H9 (cell line): ENCODE data around the gene SDF2L1. TPM values are rescaled to one million over a fixed set of nuclear protein-coding genes. Genes with fewer than 3 reads are reported as not detected.
A peak's percentile ranks its signal among the peaks of the same experiment; 100 is the strongest.

ENCODE experiments used
- DNase-seq: peaks from one replicate; pipeline ENCODE4 v3.0.0-alpha.2; 2017
- H2AFZ ChIP-seq: one replicate; pipeline ENCODE4 v1.6.1; 2013; ENCODE audit warnings: mild to moderate bottlenecking, low read length, control low read depth, moderate library complexity
- H2AK5ac ChIP-seq: 2 replicates; pipeline ENCODE4 v1.6.1; 2013; ENCODE audit warnings: low read length, control low read depth, mixed read lengths; ENCODE audit not compliant: insufficient read length
- H2BK120ac ChIP-seq: one replicate; pipeline ENCODE4 v1.6.1; 2013; ENCODE audit warnings: low read depth, mild to moderate bottlenecking, low read length, control low read depth, inconsistent platforms; ENCODE audit not compliant: poor library complexity, severe bottlenecking
- H2BK12ac ChIP-seq: 2 replicates; pipeline ENCODE4 v1.6.1; 2013; ENCODE audit warnings: low read length, control low read depth, mixed read lengths, low read depth; ENCODE audit not compliant: insufficient read length
- H2BK15ac ChIP-seq: 2 replicates; pipeline ENCODE4 v1.6.1; 2013; ENCODE audit warnings: low read depth, low read length, control low read depth
- H2BK20ac ChIP-seq: one replicate; pipeline ENCODE4 v1.6.1; 2013; ENCODE audit warnings: low read depth, mild to moderate bottlenecking, low read length, control low read depth, inconsistent platforms; ENCODE audit not compliant: poor library complexity, severe bottlenecking
- H2BK5ac ChIP-seq: 2 replicates; pipeline ENCODE4 v1.6.1; 2013; ENCODE audit warnings: low read length, control low read depth, mixed read lengths; ENCODE audit not compliant: insufficient read length
- H3K14ac ChIP-seq: 2 replicates; pipeline ENCODE4 v1.6.1; 2013; ENCODE audit warnings: low read length, control low read depth; ENCODE audit not compliant: insufficient read depth
- H3K18ac ChIP-seq: 2 replicates; pipeline ENCODE4 v1.6.1; 2013; ENCODE audit warnings: low read depth, mild to moderate bottlenecking, mixed read lengths, low read length, control low read depth; ENCODE audit not compliant: insufficient read length
- H3K23ac ChIP-seq: 2 replicates; pipeline ENCODE4 v1.6.1; 2013; ENCODE audit warnings: low read length, control low read depth, mixed read lengths, low read depth; ENCODE audit not compliant: insufficient read length
- H3K23me2 ChIP-seq: 2 replicates; pipeline ENCODE4 v1.6.1; 2013; ENCODE audit warnings: low read depth, mild to moderate bottlenecking, mixed read lengths, low read length, control low read depth; ENCODE audit not compliant: insufficient read length, poor library complexity, severe bottlenecking
- H3K27ac ChIP-seq: 2 replicates; pipeline ENCODE4 v1.5.1; 2013; ENCODE audit warnings: low read length, control low read depth, mixed read lengths, low read depth; ENCODE audit not compliant: insufficient read length
- H3K27me3 ChIP-seq: 2 replicates; pipeline ENCODE4 v1.6.1; 2013; ENCODE audit warnings: low read length, control low read depth, inconsistent platforms; ENCODE audit not compliant: insufficient read depth
- H3K4ac ChIP-seq: 2 replicates; pipeline ENCODE4 v1.6.1; 2013; ENCODE audit warnings: low read depth, mild to moderate bottlenecking, control low read depth, inconsistent platforms, low read length, moderate library complexity
- H3K4me1 ChIP-seq: 2 replicates; pipeline ENCODE4 v1.6.1; 2013; ENCODE audit warnings: low read length, control low read depth, inconsistent platforms; ENCODE audit not compliant: insufficient read depth
- H3K4me2 ChIP-seq: 2 replicates; pipeline ENCODE4 v1.6.1; 2013; ENCODE audit warnings: low read length, control low read depth, mixed read lengths; ENCODE audit not compliant: insufficient read length, insufficient read depth
- H3K56ac ChIP-seq: 2 replicates; pipeline ENCODE4 v1.6.1; 2013; ENCODE audit warnings: low read depth, mild to moderate bottlenecking, mixed read lengths, low read length, control low read depth; ENCODE audit not compliant: insufficient read length
- H3K79me1 ChIP-seq: 2 replicates; pipeline ENCODE4 v1.6.1; 2013; ENCODE audit warnings: low read depth, mild to moderate bottlenecking, moderate library complexity, low read length, control low read depth, inconsistent platforms; ENCODE audit not compliant: insufficient read depth, poor library complexity, severe bottlenecking
- H3K79me2 ChIP-seq: 2 replicates; pipeline ENCODE4 v1.6.1; 2013; ENCODE audit warnings: low read length, control low read depth, inconsistent platforms; ENCODE audit not compliant: insufficient read depth
- H3K9ac ChIP-seq: 2 replicates; pipeline ENCODE4 v1.6.1; 2013; ENCODE audit warnings: low read length, control low read depth, mixed read lengths; ENCODE audit not compliant: insufficient read length; ENCODE audit errors: extremely low read depth
- H3K9me3 ChIP-seq: one replicate; pipeline ENCODE4 v1.6.1; 2013; ENCODE audit warnings: low read depth, low read length, inconsistent platforms; ENCODE audit not compliant: control insufficient read depth
- H3T11ph ChIP-seq: one replicate; pipeline ENCODE4 v1.6.1; 2013; ENCODE audit warnings: mild to moderate bottlenecking, low read length, control low read depth, inconsistent platforms
- H4K20me1 ChIP-seq: one replicate; pipeline ENCODE4 v1.6.1; 2013; ENCODE audit not compliant: control insufficient read depth, insufficient read length, insufficient read depth
- H4K5ac ChIP-seq: 2 replicates; pipeline ENCODE4 v1.6.1; 2013; ENCODE audit warnings: low read depth, mild to moderate bottlenecking, mixed read lengths, low read length, control low read depth; ENCODE audit not compliant: insufficient read length
- H4K8ac ChIP-seq: replicated peaks from 2 replicates; pipeline ENCODE4 v1.6.1; 2013; ENCODE audit warnings: low read length, control low read depth, mixed read lengths, low read depth; ENCODE audit not compliant: insufficient read length
- H4K91ac ChIP-seq: 2 replicates; pipeline ENCODE4 v1.6.1; 2013; ENCODE audit warnings: low read depth, mild to moderate bottlenecking, moderate library complexity, mixed read lengths, low read length, control low read depth; ENCODE audit not compliant: insufficient read length
- H3K27ac Mint-ChIP-seq, 3 experiments: 2 replicates in 2 of 3; 3 replicates in 1 of 3; pipeline ENCODE4 v1.8.0; 2020 to 2021; ENCODE audit warnings: mixed read lengths in 3 of 3, mild to moderate bottlenecking in 1 of 3, moderate library complexity in 1 of 3
- H3K27me3 Mint-ChIP-seq: 2 replicates; pipeline ENCODE4 v1.8.0; 2021; ENCODE audit warnings: low read depth, mild to moderate bottlenecking, moderate library complexity, mixed read lengths
- H3K36me3 Mint-ChIP-seq, 3 experiments: 2 replicates in 2 of 3; 3 replicates in 1 of 3; pipeline ENCODE4 v1.8.0; 2020 to 2021; ENCODE audit warnings: low read depth in 3 of 3, mixed read lengths in 3 of 3; ENCODE audit not compliant: insufficient read depth in 1 of 3
- H3K4me1 Mint-ChIP-seq, 2 experiments: 2 replicates each; pipeline ENCODE4 v1.8.0; 2020; ENCODE audit warnings: mixed read lengths in 2 of 2
- H3K4me3 Mint-ChIP-seq, 2 experiments: 2 replicates in 1 of 2; 3 replicates in 1 of 2; pipeline ENCODE4 v1.8.0; 2020 to 2021; ENCODE audit warnings: mild to moderate bottlenecking in 2 of 2, mixed read lengths in 2 of 2, moderate library complexity in 1 of 2
- H3K9me3 Mint-ChIP-seq, 2 experiments: 2 replicates in 1 of 2; 3 replicates in 1 of 2; pipeline ENCODE4 v1.8.0; 2020; ENCODE audit warnings: mild to moderate bottlenecking in 2 of 2, mixed read lengths in 2 of 2, moderate library complexity in 1 of 2
- WGBS: extraction: QIAGEN DNeasy Blood & Tissue Kit; methylation state at CpG from one replicate; pipeline ENCODE4 v1.1.7; 2013; ENCODE audit warnings: missing lambda C conversion rate, low lambda C conversion rate, mixed read lengths; ENCODE audit not compliant: insufficient read length; ENCODE audit errors: extremely low coverage; 5-methylcytosine and 5-hydroxymethylcytosine counted together
- total RNA-seq: library from RNA; stranded (reverse); gene quantifications from 2 replicates; pipeline ENCODE4 v1.2.1, GENCODE V29; 2021
- TF ChIP-seq, protein P1 (sequence below): fragments of 200-600 bp; sonication (generic); conservative IDR thresholded peaks from 3 replicates; pipeline ENCODE4 v1.8.0; 2021; ENCODE audit warnings: antibody characterized with exemption, mild to moderate bottlenecking

SDF2L1 gene
- total RNA-seq, 1 experiment from 2014 or later = 36.0 TPM

DNA sequence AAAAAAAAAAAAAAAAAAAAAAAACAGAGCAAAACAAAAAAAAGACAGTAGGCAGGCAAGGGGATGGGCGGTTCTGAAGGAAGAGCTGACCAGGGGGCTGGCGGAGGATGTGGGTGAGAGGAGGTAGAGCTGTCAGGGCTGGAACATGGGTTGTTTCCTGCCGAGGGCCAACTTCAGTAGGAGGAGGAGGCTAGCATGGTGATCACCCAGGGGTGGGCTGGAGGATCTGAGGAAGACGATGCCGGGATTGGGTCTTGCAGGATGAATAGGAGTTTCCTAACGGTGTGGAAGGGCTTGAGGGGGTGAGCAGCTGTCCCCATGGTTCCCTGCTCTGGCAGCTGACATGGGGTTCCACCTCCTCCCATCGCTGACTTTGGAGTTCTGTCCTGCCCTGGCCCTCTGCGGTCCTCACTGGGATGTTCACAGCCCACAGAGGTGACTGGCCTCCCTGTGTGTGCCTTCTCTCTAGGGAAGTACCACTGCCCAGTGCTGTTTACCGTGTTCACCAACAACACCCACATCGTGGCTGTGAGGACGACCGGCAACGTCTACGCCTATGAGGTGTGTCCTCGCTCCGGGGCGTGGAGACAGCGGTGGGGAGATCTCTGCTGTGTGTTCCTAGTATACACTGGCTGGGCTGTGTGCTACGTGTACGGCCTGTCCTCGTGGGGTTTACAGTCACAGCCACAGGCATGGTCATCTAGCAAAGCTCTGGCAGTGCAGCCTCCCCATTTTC, 38.9 kb downstream of the SDF2L1 start:
- TF ChIP-seq, protein P1, sequence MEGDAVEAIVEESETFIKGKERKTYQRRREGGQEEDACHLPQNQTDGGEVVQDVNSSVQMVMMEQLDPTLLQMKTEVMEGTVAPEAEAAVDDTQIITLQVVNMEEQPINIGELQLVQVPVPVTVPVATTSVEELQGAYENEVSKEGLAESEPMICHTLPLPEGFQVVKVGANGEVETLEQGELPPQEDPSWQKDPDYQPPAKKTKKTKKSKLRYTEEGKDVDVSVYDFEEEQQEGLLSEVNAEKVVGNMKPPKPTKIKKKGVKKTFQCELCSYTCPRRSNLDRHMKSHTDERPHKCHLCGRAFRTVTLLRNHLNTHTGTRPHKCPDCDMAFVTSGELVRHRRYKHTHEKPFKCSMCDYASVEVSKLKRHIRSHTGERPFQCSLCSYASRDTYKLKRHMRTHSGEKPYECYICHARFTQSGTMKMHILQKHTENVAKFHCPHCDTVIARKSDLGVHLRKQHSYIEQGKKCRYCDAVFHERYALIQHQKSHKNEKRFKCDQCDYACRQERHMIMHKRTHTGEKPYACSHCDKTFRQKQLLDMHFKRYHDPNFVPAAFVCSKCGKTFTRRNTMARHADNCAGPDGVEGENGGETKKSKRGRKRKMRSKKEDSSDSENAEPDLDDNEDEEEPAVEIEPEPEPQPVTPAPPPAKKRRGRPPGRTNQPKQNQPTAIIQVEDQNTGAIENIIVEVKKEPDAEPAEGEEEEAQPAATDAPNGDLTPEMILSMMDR = no peak
- H4K91ac ChIP-seq = no peak overlapping the region
- no peak overlapping the region for H3K56ac ChIP-seq
- Mint-ChIP-seq H3K9me3 (peaks cover 9 to 12% of the 10 kb centered on the region in 2 experiments; a peak in 4 of 5 replicates), H3K4me1 (0 out of 4 replicates have a peak, but pooled peaks cover 0 to 3% of the 10 kb centered on the region in 2 experiments), H3K27me3 (no peaks in the 10 kb centered on the region), H3K27ac (peak overlapping the region in 2 of 3 experiments; percentile 5 to 53; a peak in 2 of 7 replicates), H3K36me3 (peaks cover 28 to 49% (median 39%) of the 10 kb centered on the region in 3 experiments), H3K4me3 (no peak overlapping the region)
- H2BK12ac ChIP-seq = no peak overlapping the region
- H3K23ac ChIP-seq = no peak overlapping the region
- DNase-seq = no peak
- H4K5ac ChIP-seq = no peak overlapping the region
- H2AFZ ChIP-seq = no peak overlapping the region
- no peaks in the 10 kb centered on the region for H3K9me3 ChIP-seq
- no peak overlapping the region for H2BK20ac ChIP-seq
- no peak overlapping the region for H3K18ac ChIP-seq
- no peak overlapping the region for H3K4ac ChIP-seq
- H4K20me1 ChIP-seq = no peaks in the 10 kb centered on the region
- WGBS = no CpG with 5 or more reads among the region's 21 CpGs
- no peak overlapping the region for H2BK120ac ChIP-seq
- H2AK5ac ChIP-seq = no peak overlapping the region
- H3K14ac ChIP-seq = no peak overlapping the region; the same call in 1 of the 2 replicates
- H2BK5ac ChIP-seq = no peak overlapping the region
- H3K23me2 ChIP-seq = no peaks in the 10 kb centered on the region
- H3K79me2 ChIP-seq = no peaks in the 10 kb centered on the region
- H3K9ac ChIP-seq = no peak overlapping the region
- H4K8ac ChIP-seq = no peak overlapping the region
- H3K27ac ChIP-seq = no peak overlapping the region
- H3K79me1 ChIP-seq = no peaks in the 10 kb centered on the region
- H3K27me3 ChIP-seq = no peaks in the 10 kb centered on the region
- H3K4me1 ChIP-seq = no peaks in the 10 kb centered on the region
- no peak overlapping the region for H2BK15ac ChIP-seq
- no peak overlapping the region for H3T11ph ChIP-seq
- H3K4me2 ChIP-seq = no peak overlapping the region
